ENCODE results near the gene ANKHD1.

- TF ChIP-seq CTCF (IDR thresholded peaks at IDR 0.05) = no peak
- no peak for TF ChIP-seq POLR2A (IDR thresholded peaks at IDR 0.05)
- no peak for TF ChIP-seq POLR2AphosphoS5 (IDR thresholded peaks at IDR 0.05)
Measured at GRCh38 chr5:140362311-140362710, 39.3 kb upstream of the ANKHD1 start.

All from prostate gland (tissue), 2 donors.